GM18498 (cell line): ENCODE data around the gene DCT.

Experiments used
- ATAC-seq: cut with Tn5 transposase; IDR thresholded peaks from one replicate; pipeline ENCODE4 v1.9.1; 2021; ENCODE audit warnings: mild to moderate bottlenecking, moderate library complexity; ENCODE audit not compliant: unreplicated experiment

DCT gene

GRCh38 chr13:94400874-94401273 is 78.6 kb downstream of the DCT start:
- ATAC-seq = no peak

DNA sequence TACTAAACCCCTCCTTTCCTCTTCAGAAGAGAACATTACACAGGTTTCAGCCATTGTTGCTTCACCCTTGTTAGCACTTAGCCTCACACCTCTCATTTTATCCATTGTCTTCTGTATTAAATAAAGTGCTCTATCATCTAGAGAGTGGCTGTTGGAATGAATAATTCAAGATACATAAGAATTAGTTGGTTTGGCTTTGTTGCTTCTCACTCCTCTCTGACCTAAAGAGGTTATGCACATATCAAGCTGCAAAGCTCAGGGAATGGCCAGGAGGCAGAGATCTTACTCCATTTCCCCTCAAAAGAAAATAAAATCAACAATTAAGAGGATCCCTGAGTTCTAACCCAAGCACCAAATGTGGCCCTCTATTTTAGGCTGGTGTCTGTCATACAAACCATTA is 79.7 kb downstream of the DCT start:
- no peak for ATAC-seq

DNA sequence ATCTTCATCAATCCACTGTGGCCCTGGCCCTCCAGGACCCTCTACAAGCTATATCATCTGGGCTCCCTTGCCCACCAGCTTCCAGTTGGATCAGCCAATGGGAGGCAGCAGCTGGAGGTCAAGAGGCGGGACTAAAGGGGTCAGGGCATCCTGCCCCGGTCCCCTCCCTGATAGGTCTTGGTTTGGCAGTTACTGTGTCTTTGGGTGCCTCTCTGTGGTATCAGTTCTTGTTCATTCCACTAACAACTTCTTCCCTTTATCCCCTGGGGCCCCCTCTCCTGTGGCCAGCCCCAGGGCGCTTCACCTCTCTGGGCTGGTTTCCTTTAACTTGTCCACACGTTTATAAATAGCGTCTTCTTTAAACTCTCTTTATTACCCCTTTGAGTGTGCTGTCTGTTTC is 83.6 kb downstream of the DCT start:
- no peak for ATAC-seq

DNA sequence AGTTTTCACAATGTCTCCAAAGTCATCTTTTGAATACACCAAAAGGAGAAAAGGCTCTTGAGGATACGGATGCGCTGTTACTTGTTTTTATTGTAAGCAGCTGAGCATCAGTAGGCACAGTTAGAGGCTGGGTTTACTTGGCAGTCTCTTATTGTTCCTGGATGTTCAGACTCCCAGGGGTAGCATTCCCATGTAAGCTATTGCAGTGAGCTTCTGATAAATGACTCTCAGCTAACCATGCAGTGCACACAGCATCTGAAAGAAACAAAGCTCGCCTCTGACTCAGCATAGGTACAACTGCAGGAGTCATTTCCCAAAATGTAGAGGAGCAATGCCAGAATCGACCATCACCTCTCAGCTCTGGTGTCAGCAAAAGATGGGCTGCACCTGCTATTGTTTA is 84.8 kb downstream of the DCT start:
- no peak for ATAC-seq

GRCh38 chr13:94390881-94391280 is 88.6 kb downstream of the DCT start:
- ATAC-seq = no peak

GRCh38 chr13:94389604-94390351 is 89.7 kb downstream of the DCT start:
- no peak for ATAC-seq

- no peak for ATAC-seq
These were observed 92.4 kb downstream of the DCT start for GRCh38 chr13:94387047-94387446.
